CD4-positive, alpha-beta T cell treated with Interleukin-6 at 100 ng/mL for 8 hours (primary cell): ENCODE data around the gene ARHGEF10L.
"Not testable (repeated sequence)": the region's sequence is repeated elsewhere in the genome, so short reads cannot be mapped to it uniquely, and the experiment has no call there.

Experiments used
- DNase-seq: peaks from one replicate; pipeline ENCODE4 v3.0.0-alpha.2; 2020; ENCODE audit warnings: mixed read lengths, low spot score

The ARHGEF10L gene

DNA sequence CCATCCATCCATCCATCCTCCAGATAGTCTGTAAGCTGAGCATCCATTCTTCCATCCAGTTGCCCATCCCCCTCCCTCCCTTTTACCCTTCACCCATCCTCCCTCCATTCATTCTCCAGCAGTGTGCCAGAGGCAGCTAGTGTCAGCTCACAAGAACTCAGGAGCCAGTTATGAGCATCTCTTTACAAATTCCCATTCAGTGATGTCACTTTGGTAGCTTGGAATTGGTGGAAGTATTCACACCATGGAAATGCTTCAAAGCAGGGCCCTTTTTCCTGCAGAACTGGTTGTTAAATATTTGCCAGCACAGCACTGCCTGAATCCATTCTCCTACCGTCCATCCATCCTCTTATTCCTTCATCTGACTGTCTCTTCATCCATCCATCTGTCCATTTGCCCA is 72.5 kb downstream of the ARHGEF10L start:
- no peak for DNase-seq

DNA sequence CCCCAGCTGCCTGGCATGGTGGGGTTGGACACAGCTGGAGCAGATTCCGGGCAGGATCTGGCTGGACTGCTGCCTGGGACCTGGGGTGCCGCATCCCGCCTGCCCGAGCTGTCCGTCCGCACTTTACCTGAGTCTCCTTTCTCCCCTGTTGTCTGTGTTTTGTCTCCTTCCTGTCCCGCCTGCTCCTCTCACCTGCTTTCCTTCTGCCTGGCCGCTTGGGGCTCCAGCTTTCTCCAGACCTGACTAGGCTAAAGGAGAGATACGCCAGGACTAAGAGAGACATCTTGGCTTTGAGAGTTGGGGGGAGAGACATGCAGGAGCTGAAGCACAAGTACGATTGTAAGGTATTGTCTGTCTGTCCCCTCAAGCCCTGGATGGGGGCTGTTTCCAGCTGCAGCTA is 73.3 kb downstream of the ARHGEF10L start:
- no peak for DNase-seq

DNA sequence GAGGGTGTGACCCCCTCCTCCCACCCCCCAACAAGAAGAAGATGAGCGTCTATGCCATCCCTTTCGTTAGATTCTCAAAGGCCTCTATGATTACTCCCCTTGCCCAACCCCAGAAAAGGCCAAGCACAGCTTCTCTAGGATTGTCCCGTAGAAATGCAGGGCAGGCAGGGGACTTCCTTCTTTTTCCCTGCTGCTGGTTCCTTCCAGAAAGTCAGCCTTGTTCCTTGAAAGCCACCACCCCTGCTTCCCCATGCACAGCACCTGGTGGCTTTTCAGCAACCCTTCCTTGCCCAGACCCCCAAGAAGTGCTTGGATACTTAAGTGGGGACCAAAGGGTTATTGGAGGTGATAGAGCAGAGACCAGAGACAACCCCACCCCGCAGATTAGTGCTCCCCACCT is 75.1 kb downstream of the ARHGEF10L start:
- DNase-seq, result no peak

DNA sequence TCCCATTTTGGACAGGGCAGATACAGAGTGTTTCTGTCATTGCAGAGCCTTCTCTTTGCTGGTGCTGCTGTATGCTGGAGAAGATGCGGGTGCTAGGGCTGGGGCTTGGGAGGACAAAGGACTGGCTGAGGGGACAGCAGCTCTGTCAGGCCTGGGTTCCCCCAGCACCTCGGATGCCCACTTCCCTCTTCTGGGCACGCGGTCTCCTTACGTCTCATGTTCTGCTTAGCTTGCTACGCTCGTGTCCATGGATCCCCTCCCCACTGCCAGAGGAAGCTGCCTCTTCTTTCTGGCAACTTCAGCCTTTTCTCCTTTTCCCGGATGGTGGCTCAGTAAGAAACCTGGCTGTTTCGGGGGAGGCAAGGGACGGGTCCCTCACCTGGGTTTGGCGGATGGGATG is 75.7 kb downstream of the ARHGEF10L start:
- no peak for DNase-seq

DNA sequence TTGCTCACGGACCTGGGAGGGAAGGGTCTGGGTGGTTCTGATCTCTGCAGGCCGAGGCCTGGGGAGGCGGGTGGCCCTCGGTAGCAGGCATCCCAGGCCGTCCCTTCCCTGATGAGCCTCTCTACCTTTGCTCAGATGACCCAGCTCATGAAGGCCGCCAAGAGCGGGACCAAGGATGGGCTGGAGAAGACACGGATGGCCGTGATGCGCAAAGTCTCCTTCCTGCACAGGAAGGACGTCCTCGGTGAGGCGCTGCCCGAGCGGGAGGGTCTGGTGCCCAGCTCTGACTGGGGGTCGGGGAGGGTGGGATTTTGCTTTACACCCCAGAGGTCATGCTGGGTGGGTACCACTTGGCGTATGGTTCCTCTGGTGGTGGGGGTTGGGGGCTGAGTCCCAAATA is 76.5 kb downstream of the ARHGEF10L start:
- DNase-seq, result no peak

DNA sequence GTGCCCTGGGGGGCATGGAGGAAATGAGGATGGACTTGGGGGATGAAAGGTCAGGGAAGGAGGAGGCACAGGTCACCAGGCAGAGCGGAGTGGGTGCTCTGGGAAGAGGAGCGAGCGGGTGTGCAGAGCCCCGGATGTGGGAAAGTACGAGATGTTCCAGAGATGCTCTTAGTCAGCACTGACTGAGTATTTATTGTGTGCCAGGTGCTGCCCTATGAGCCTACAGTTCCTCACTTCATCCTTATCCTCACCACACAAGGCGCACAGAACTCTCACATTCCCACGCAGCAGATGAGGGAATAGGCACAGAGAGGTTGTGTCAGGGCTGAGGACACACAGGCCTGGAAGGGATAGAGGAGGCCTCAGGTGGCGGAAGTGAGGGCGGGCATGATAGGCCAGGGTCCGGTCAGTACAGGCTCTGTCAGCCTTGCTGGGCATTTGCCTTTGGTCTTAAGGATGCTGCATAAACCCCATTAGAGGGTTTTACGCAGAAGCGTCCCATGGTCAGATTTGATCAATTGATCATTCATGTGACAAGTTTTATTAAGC is 77.3 kb downstream of the ARHGEF10L start:
- DNase-seq, result no peak

DNA sequence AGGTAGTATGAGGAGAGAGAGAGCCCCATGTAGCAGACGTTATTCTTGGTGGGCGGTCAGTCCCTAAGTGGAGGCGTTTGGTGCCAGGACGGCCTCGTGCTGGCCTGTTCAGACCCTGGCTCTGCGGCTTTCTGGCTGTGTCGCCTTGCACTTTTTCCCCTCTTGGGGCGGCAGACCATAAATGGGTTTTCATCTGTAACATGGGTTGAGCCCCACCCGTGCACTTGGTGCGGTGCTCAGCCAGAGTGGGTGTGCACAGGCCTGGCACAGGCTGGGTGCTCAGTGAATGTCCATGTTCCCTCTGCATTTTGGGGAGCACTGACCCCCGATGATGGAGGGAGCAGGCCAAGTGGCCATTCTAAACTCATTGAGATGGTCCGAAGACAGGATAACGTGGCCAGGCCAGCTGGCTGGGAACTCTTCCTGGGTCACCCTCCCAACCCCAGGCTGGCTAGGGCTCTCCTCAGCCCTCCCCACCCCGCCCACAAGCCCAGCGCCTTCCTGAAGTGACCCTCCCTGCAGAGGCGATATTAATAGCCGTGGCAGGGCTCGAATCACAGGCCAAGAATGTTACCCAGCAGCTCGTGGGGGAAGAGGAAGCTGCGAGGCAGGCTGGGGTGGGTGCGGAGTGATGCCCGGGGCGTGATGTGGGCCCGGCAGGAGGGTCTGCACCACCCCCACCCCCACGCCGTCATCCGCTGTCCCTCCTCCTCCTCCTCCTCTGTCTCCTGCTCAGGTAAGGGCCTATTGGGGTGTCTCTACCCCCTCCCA is 78.5 kb downstream of the ARHGEF10L start:
- no peak for DNase-seq

DNA sequence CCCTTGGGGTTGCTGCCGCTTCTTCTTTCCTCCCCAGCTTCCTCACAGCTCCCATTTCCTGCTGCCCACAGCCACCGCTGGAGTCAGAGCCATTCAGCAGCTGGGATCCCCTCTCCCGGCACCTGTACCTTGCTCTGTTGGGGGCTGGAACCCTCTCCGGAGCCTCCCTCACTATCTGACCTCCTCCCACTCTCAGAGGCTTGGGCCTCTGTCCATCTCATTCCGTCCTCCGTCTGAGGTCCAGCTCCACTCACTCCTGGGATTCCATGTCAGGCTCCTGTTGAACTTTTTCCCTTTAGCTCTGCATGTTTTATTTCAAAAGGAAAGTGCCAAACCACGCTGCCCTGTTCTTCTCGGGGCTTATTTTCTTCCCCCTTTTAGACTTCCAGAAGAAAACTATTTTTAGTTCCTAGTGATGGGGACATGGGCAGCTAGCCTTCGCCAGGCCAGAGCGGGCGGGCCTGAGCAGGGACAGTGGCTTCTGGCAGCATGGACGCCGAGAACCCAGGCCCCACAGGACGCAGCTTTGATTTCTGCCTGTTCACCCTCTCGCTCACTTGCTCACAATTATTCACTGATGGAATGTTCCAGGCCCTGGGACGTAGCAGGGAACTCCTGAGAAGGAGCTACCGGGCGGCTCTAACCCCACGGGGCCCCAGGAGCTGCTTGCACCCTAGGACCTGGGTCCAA is 79.2 kb downstream of the ARHGEF10L start:
- DNase-seq, result no peak

DNA sequence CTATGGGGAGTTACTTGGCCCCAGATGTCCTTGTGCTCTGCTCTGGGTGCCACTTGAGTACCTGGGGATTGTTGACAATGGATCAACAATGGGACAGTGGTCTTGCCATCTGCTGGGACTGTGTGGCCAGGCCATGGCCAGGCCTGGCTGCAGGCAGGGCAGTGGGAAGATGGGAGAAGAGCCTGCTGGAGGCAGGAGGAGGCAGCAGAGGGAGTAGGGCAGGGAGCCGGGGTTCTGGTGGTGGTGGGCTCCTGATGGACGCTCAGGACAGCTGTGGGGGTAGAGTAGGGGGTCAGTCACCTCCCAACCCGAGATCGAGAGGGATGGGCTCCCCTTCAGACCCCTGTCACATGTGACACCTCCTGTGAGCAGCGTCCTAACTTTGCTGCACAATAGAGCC is 81.0 kb downstream of the ARHGEF10L start:
- no peak for DNase-seq

DNA sequence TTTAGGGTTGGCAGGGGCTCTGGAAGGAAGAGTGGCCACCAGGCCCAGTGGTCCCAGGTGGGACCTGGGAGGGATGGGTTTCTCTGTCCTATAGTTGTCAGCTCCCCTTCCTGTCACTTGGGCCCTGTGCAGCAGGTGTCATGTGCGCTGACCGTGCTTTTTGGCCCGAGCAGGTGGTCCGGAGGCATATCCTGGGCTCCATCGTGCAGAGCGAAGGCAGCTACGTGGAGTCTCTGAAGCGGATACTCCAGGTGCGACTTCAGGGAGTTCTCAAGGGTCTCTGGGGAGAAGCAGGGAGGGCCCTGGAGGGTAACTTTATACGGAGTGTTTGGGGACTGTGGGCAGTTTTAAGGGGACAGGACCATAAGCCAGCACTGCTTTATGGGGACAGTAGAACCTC is 82.2 kb downstream of the ARHGEF10L start:
- no peak for DNase-seq

DNA sequence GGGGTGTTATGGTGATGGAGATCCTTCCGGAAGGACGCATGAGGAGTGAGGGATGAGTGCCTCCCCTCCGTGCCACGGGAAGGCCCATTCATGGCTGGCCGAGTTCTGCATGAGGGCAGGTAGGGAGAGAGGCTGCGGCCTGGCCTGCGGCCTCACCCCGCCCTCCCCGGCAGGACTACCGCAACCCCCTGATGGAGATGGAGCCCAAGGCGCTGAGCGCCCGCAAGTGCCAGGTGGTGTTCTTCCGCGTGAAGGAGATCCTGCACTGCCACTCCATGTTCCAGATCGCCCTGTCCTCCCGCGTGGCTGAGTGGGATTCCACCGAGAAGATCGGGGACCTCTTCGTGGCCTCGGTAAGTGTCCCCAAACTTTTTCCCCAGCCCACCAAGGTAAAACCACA is 83.3 kb downstream of the ARHGEF10L start:
- no peak for DNase-seq

DNA sequence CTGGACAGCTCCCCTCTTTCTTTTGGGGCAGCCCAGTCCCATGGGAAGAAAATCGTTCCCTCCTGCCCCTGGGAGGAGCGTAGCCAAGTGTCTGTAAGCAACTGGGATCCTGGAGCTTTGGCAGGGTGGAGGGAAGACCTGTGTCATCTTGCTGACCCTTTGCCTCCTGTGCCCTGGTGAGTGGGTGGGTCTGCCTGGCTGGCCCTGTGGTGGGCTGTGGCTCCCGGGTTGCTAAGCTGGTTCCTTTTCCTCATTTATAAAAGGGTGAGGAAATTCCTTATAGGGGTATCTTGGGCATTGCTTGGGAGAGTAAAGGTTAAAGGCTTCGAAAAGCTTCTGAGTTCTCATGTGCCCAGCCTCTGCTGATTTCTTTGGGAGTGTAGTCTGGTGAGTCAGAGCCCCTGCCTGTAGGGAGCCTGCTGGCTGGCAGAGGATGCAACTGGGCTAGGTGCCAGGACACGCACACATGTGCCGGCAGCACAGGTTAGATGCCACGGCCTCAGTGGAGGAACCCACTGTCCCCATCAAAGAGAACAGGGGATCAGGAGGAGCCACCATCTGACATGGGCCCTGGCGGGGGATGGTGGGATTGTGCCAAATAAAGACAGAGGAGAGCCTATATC is 85.2 kb downstream of the ARHGEF10L start:
- no peak for DNase-seq

DNA sequence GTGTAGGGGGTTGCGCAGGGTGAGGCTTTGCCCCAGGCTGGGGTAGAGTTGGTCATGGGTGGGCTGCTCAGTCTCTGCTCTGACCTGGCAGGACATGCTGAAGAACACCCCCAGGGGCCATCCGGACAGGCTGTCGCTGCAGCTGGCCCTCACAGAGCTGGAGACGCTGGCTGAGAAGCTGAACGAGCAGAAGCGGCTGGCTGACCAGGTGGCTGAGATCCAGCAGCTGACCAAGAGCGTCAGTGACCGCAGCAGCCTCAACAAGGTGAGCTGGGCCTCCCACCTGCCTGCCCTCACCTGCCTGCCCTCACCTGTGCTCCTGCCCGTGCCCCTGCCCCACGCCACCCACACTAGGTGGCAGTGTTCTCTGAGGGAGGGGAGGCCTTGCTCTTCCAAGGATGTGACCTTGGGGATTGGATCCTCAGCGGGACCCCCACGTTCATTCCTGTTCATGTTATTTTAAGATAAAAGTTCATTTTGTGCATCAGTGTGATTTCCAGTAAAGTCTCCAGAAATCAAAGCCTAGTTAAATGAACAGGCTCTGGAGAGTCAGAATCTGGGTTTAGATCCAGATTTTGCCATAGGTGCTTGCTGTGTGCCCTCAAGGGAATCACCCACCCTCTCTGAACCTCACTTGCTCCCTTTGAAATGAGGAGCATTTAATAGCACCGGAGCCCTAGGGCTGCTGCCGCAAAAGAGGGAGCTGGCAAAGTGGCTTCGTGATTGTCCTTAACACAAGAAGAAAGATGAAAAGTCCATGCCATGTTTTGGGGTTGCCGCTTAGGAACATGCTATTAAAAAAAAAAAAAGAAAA is 87.9 kb downstream of the ARHGEF10L start:
- DNase-seq, result no peak

DNA sequence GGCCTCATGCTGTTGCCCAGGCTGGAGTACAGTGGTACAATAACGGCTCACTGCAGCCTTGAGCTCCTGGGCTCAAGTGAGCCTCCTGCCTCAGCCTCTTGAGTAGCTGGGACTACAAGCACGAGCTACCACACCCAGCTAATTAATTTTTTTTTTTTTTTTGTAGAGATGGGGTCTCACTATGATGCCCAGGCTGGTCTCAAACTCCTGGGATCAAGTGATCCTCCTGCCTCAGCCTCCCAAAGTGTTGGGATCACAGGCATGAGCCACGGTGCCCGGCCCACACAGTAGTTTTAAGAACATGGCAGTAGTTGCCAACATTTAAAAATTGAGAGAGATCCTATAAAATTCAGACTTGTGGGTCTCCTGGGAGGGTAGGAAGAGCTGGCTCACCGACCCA is 89.5 kb downstream of the ARHGEF10L start:
- not testable (repeated sequence) for DNase-seq

DNA sequence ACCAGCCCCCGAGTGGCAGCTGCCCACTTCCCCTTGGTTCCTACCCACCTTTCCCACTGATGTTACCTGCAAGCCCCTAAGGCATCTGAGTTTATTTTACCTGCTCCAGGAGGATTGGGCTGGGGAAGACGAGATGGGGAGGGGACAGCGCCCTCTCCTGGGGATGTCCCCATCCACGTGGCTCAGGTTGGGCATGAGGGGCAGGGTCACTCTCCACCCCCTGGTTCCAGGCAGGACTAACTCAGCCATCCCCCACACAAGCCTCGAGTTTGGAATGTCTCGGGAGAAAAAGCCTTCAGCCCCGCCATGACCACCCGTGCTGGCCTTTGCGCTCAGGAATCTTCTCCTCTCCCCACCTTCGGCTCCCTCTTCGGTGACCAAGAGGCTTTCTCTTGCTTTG is 90.0 kb downstream of the ARHGEF10L start:
- DNase-seq, result no peak

DNA sequence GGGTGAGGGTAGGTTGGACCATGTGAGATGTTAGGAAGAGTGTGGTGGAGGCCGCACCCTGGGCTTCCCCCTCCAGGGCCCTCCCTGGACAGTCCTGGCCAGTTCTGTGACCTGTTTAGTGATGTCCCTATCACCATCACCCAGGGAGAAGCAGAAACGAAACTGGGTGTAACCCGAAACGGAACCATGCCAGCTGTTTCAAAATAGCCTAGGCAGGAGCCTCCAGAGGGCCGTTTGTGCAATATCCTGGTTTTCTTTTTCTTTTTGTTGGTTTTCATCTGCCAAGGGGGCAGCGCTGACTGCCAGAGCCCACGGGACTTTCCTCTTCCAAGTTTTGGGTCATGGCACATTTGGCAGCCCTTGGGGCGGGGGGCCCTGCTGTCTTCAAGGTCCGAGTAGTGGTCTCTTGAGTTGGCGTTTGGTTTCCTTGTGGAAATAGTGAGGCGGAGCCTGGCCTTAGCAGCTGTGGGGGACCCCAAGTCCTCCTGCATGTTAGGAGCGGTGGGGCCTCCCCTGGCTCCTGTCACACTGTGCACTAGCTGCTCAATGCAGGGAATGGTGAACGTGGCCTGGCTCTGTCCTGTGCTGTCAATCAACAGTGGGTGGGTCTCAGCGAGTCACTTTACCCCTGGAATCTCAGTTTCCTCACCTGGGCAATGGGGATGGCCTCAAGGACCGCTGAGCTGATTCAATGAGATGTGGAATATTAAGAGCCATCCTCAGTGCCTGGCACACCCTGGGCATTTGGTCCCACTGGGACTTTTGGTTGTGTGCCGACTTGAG is 90.7 kb downstream of the ARHGEF10L start:
- DNase-seq, result no peak

DNA sequence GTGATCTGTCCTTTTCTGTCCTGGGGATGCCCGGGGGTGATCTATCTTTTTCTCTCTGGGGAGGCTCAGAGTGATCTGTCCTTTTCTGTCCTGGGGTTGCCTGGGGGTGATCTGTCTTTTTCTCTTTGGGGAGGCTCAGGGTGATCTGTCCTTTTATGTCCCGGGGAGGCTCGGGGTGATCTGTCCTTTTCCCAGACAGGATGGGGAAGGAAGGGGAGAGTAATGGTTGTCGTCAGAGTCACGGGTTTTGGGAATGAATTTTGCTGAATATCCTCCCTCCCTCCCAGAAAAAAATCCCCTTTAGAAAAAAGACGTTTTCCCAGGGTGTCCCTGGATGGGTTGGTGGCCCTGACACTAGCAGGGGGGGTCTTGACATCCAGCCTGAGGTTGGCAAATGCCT is 91.5 kb downstream of the ARHGEF10L start:
- no peak for DNase-seq

DNA sequence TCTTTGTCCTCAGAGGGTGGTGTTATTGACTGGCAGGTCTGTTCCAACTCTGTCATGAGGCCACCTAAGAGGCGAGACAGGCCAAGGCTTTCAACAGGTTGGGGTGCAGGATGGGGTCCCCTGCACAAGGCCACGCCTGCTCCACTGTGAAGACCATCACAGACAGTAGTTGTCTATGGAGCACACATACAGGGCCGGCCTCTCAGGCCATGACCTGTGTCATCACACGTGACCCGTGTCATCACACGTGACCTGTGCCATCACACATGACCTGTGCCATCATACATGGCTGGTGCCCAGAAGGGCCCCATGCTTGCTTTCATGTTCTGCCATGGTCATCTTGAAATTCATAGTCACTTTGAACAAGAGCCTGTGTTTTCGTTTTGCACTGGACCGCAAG is 91.9 kb downstream of the ARHGEF10L start:
- no peak for DNase-seq

DNA sequence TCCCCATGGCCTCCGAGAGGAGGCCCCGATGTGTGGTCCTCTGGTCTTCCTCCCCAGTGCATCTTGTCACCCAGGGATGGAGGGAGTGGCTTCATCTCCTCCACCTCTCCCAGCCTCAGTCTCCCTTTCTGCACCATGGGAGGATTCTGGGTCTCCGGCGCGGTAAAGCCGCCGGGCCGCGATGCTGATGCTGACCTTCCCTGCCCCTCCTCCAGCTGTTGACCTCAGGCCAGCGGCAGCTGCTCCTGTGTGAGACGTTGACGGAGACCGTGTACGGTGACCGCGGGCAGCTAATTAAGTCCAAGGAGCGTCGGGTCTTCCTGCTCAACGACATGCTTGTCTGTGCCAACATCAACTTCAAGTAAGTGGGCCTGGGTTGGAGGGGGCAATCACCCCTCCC is 92.6 kb downstream of the ARHGEF10L start:
- DNase-seq, result no peak

DNA sequence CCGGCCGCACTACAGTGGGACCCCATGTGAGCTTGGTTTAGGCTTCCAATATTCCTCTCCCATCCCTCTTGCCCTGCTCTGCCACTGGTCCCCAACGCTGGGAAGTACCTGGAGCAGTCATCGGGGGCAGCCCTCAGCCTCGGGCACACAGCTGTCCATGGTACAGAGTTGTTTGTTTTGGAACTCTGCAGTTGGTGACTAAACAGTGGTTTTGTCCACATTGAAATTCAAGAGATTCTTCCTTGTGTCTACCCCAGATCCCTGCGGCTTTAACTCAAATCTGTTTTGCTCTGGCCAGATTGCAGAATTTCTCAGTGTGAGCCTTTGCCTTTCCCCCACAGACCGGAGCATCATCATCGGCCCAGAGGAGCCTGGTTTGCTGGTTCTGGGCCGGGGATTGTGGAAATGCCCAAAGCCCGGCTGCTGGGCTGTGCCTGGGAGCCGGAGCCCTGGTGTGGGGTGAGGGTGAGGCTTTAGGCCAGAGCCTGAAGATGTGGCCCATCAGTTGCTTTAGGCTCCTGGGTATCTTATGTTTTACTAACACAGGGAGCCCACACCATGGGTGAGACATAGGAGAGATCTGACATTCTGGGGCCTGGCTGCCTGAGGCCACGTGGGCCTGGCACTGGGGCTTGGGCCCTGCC is 93.2 kb downstream of the ARHGEF10L start:
- no peak for DNase-seq

DNA sequence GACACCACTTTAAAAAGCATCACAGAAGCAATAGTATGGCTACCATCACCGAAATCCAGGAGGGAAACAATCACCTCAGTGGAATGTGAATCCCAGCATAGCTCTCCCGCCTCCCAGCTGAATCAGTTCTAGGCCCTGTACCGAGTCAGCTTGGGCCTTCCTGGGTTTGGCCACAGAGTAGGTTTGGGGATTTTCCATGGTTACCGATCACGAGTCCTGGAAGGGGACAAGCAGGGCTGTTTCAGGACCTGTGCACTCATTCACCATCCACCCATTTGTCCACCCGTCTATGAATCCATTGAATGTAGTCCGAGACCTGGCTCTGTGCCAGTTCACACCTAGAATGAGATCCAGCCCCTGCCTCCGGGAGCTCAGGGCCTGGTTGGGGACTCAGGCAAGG is 94.2 kb downstream of the ARHGEF10L start:
- no peak for DNase-seq
